ENCODE data around the gene AMZ2. TPM values are rescaled to one million over a fixed set of nuclear protein-coding genes. Genes with fewer than 3 reads are reported as not detected.

Gene AMZ2
- total and polyA plus RNA-seq, 7 donors, result 31.1 to 121 (median 75.3) TPM

DNA sequence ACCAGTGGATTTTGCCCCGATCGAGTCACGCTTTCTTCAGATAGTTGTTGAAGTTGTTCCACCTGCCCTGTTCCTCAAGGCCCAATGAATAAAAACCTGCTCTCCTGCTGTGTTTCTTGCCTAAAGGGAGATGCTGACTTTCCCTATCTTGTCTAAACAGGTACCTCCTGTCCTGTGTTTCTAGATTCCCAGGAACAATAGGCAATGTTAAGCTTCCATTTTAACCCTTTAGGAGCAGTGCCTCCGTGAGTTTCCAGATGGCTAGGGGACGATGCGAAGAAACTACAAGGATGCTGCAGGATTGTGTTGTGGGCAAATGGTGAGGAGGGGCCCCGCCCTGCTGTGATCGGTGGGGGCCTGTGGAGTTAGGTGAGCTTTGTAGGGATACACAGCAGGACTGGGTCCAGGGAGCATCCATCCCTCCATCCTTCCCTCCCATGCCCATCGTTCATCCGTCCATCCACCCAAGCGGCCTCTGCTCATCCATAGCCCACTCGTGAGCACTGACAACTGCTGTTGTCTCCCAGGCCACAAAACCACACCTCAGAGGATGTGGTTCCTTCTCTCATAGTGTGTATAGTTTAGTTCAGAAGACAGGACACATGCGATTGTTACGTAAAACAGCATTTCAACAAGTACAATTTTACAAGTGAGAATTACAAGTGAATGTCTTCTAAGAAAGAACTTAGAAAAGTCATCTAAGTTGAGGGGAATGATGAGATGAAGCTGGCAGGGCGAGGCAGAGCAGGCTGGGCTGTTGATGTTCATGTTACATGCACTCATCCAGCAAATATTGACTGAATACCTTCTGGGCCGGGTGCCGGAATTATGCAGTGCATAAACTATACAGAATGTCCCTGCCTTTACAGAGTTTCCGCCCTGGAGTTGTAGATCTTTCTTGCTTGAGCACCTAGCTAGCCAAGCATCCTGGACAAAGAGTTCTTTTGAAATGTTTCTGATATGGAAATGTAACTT lies 48.7 kb downstream of the AMZ2 start:
- intact Hi-C loops (cut with DNase I), result no loop called here
- no peaks in the 10 kb centered on the region for H3K9me3 ChIP-seq
- no peak for TF ChIP-seq CTCF (IDR thresholded peaks at IDR 0.05)
- H3K27ac ChIP-seq, result peak overlapping the region; percentile 65
- ATAC-seq, result peak in 3 of 4 donors; percentile 47 to 81 (median 63)
- DNase-seq, result peak in 1 of 2 donors; percentile 73
- WGBS, 3 donors, result 76 to 84% (median 78%) methylated on average over 18 of the region's 18 CpGs
- H3K4me3 ChIP-seq, result no peak overlapping the region
- peaks cover 23% of the 10 kb centered on the region for H3K4me1 ChIP-seq
- no peaks in the 10 kb centered on the region for H3K36me3 ChIP-seq (ENCODE audit: insufficient read depth in 1 of 2, low read depth in 1 of 2)
- no peaks in the 10 kb centered on the region for H3K27me3 ChIP-seq (ENCODE audit: insufficient read depth in 3 of 3, low read length in 2 of 3)

GRCh38 chr17:68297195-68297594 lies 49.4 kb downstream of the AMZ2 start:
- WGBS, 3 donors, result 29 to 43% (median 30%) methylated on average over 4 of the region's 4 CpGs
- TF ChIP-seq CTCF (IDR thresholded peaks at IDR 0.05), result no peak
- no peaks in the 10 kb centered on the region for H3K27me3 ChIP-seq (ENCODE audit: insufficient read depth in 3 of 3, low read length in 2 of 3)
- H3K4me1 ChIP-seq, result peaks cover 19% of the 10 kb centered on the region
- DNase-seq (no peak), ATAC-seq (peak; percentile 76 to 89 (median 84))
- H3K27ac ChIP-seq, result peak overlapping the region; percentile 65
- intact Hi-C loops (cut with DNase I), result no loop called here
- H3K9me3 ChIP-seq, result no peaks in the 10 kb centered on the region
- no peaks in the 10 kb centered on the region for H3K36me3 ChIP-seq (ENCODE audit: insufficient read depth in 1 of 2, low read depth in 1 of 2)
- peak overlapping the region; percentile 4 for H3K4me3 ChIP-seq

GRCh38 chr17:68298601-68299000 lies 50.8 kb downstream of the AMZ2 start:
- ATAC-seq (no peak), DNase-seq (no peak)
- Histone ChIP-seq H3K27me3 (ENCODE audit: insufficient read depth in 3 of 3, low read length in 2 of 3) (no peaks in the 10 kb centered on the region), H3K9me3 (no peaks in the 10 kb centered on the region), H3K27ac (no peak overlapping the region), H3K4me3 (no peak overlapping the region), H3K4me1 (peaks cover 15% of the 10 kb centered on the region), H3K36me3 (ENCODE audit: insufficient read depth in 1 of 2, low read depth in 1 of 2) (no peaks in the 10 kb centered on the region)
- TF ChIP-seq CTCF (IDR thresholded peaks at IDR 0.05), result no peak
- intact Hi-C loops (cut with DNase I), result no loop called here

DNA sequence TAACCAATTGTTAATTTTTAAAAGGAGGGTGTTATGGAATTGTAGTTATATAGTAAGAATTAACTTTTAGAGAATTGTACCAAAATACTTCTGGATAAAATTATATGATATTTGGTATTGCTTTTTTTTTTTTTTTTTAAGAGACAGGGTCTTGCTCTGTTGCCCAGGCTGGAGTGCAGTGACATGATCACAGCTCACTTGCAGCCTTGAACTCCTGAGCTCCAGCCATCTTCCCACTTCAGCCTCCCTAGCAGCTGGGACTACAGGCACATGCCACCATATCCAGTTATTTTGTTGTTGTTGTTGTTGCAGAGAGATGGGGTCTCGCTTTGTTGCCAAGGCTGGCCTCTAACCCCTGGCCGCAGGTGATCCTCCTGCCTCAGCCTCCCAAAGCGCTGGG lies 52.0 kb downstream of the AMZ2 start:
- intact Hi-C loops (cut with DNase I), result no loop called here
- no peak for DNase-seq
- 97 to 99% (median 99%) methylated on average over 3 of the region's 3 CpGs for WGBS, 3 donors
- Histone ChIP-seq H3K27me3 (ENCODE audit: insufficient read depth in 3 of 3, low read length in 2 of 3) (no peaks in the 10 kb centered on the region), H3K4me1 (peaks cover 15% of the 10 kb centered on the region), H3K36me3 (ENCODE audit: insufficient read depth in 1 of 2, low read depth in 1 of 2) (no peaks in the 10 kb centered on the region), H3K9me3 (no peaks in the 10 kb centered on the region), H3K27ac (no peak overlapping the region), H3K4me3 (no peak overlapping the region)
- TF ChIP-seq CTCF (IDR thresholded peaks at IDR 0.05), result no peak
- ATAC-seq, result no peak
